ENCODE results near the gene COL4A6. TPM values are rescaled to one million over a fixed set of nuclear protein-coding genes. Genes with fewer than 3 reads are reported as not detected.

Gene COL4A6
- total and polyA plus RNA-seq, 12 donors: 0.14 to 1.4 (median 0.73) TPM

DNA sequence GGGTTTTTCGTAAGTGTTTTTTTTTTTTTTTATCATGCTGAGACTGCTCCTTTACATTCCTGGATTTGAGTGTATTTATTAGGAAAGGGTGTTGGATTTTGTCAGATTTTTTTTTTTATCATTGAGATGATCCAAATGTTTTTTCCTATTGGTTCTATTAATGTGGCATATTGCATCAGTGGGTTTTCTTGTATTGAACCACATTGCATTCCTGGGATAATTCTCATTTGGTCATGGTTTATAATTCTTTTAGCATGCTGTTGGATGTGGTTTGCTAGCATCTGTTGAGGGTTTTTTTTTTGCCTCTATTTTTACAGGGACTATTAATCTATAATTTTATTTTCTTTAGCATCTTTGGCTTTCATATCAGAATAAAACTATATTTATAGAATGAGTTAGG lies 30.3 kb upstream of the COL4A6 start:
- Histone ChIP-seq H3K4me3 (no peak overlapping the region), H3K36me3 (replicated peaks in 1 of 2) (no peaks in the 10 kb centered on the region), H3K27me3 (no peaks in the 10 kb centered on the region), H3K4me1 (replicated peaks in 1 of 2) (no peaks in the 10 kb centered on the region), H3K9me3 (replicated peaks in 1 of 3) (no peaks in the 10 kb centered on the region), H3K27ac (no peak overlapping the region)
- TF ChIP-seq POLR2A (IDR thresholded peaks at IDR 0.05): no peak
- TF ChIP-seq, protein P1, sequence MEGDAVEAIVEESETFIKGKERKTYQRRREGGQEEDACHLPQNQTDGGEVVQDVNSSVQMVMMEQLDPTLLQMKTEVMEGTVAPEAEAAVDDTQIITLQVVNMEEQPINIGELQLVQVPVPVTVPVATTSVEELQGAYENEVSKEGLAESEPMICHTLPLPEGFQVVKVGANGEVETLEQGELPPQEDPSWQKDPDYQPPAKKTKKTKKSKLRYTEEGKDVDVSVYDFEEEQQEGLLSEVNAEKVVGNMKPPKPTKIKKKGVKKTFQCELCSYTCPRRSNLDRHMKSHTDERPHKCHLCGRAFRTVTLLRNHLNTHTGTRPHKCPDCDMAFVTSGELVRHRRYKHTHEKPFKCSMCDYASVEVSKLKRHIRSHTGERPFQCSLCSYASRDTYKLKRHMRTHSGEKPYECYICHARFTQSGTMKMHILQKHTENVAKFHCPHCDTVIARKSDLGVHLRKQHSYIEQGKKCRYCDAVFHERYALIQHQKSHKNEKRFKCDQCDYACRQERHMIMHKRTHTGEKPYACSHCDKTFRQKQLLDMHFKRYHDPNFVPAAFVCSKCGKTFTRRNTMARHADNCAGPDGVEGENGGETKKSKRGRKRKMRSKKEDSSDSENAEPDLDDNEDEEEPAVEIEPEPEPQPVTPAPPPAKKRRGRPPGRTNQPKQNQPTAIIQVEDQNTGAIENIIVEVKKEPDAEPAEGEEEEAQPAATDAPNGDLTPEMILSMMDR (IDR thresholded peaks at IDR 0.05): no peak
- intact Hi-C loops (cut with DNase I): no loop called here
- 58 to 96% (median 74%) methylated on average over 1 of the region's 1 CpG for WGBS, 4 donors
- DNase-seq: no peak

DNA sequence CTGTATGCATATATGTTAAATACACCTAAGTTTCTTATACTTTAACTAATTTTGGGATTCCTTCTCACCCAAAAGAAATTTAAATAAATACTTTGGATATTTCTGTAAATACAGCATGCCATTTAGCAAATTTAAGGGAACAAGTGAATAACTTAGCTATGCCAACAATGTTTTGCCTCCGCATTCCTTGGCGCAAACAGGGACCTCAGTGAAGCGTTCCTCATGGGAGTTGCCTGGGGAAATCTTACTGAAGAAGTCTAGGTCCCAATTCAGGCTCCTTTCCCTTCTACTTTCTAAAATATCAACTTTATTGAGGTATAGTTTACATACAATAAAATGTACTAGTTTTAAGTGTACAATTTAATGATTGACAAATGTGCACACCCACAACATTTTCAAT lies 26.4 kb upstream of the COL4A6 start:
- DNase-seq: no peak
- H3K4me3 ChIP-seq: no peak overlapping the region
- H3K36me3 ChIP-seq (replicated peaks in 1 of 2): no peaks in the 10 kb centered on the region
- TF ChIP-seq POLR2A (IDR thresholded peaks at IDR 0.05): no peak
- TF ChIP-seq, protein P1 (IDR thresholded peaks at IDR 0.05): no peak
- no peaks in the 10 kb centered on the region for H3K9me3 ChIP-seq (replicated peaks in 1 of 3)
- 63 to 95% (median 79%) methylated on average over 3 of the region's 3 CpGs for WGBS, 4 donors
- no peak overlapping the region for H3K27ac ChIP-seq
- intact Hi-C loops (cut with DNase I): no loop called here
- H3K27me3 ChIP-seq: no peaks in the 10 kb centered on the region
- no peaks in the 10 kb centered on the region for H3K4me1 ChIP-seq (replicated peaks in 1 of 2)

DNA sequence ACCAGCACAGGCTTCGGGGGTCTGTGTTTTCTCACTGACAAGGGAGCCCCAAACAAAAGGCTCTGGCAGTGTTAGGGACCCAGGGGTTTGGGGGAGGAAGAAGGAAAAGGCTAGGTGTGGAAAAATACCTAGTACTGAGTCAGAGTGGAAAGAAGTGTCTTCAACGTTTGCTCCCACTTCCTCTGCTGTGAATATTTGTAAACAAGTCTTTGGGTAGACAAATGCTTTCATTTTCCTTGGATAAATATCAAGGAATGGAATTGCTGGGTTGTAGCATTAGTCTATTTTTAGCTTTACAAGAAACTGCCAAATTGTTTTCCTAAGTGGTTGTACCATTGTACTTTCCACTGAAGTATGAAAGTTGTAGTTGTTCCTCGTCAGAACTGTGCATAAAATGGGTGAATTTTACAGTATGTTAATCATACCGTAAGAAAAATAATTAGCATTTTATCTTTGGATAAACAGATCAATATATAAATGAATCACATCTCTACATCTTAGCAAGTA lies 18.8 kb upstream of the COL4A6 start:
- intact Hi-C loops (cut with DNase I): no loop called here
- H3K27ac ChIP-seq: no peak overlapping the region
- no peak for TF ChIP-seq POLR2A (IDR thresholded peaks at IDR 0.05)
- TF ChIP-seq, protein P1 (IDR thresholded peaks at IDR 0.05): no peak

GRCh38 chrX:108453841-108454240 lies 15.6 kb upstream of the COL4A6 start:
- DNase-seq: no peak
- Histone ChIP-seq H3K9me3 (replicated peaks in 1 of 3) (no peaks in the 10 kb centered on the region), H3K4me3 (no peak overlapping the region), H3K4me1 (replicated peaks in 1 of 2) (no peaks in the 10 kb centered on the region), H3K36me3 (replicated peaks in 1 of 2) (no peaks in the 10 kb centered on the region), H3K27me3 (peaks cover 7% of the 10 kb centered on the region), H3K27ac (no peak overlapping the region)
- intact Hi-C loops (cut with DNase I): no loop called here
- TF ChIP-seq, protein P1 (IDR thresholded peaks at IDR 0.05): no peak
- no peak for TF ChIP-seq POLR2A (IDR thresholded peaks at IDR 0.05)
- WGBS, 4 donors: 64 to 85% (median 78%) methylated on average over 3 of the region's 3 CpGs

More for the DNA sequence above, 18.8 kb upstream of the COL4A6 start:
- Histone ChIP-seq H3K36me3 (replicated peaks in 1 of 2) (no peaks in the 10 kb centered on the region), H3K9me3 (replicated peaks in 1 of 3) (no peaks in the 10 kb centered on the region), H3K27me3 (peaks cover 7% of the 10 kb centered on the region), H3K4me3 (no peak overlapping the region), H3K4me1 (replicated peaks in 1 of 2) (no peaks in the 10 kb centered on the region)
- WGBS, 4 donors: 46 to 78% (median 57%) methylated on average over 4 of the region's 4 CpGs
- DNase-seq: no peak

Measured in adrenal gland (tissue), 12 donors.